ENCODE data around the gene CPEB2. TPM values are rescaled to one million over a fixed set of nuclear protein-coding genes. Genes with fewer than 3 reads are reported as not detected.
A peak's percentile ranks its signal among the peaks of the same experiment; 100 is the strongest.

Gene CPEB2
- total RNA-seq, 1 donor from 2014 or later, result 38.7 TPM

GRCh38 chr4:15110120-15110571, 107.9 kb downstream of the CPEB2 start:
- Mint-ChIP-seq H3K4me3 (ENCODE audit: unreplicated experiment) (no peak overlapping the region), H3K9me3 (ENCODE audit: low read depth) (no peaks in the 10 kb centered on the region), H3K4me1 (ENCODE audit: low read depth) (no peaks in the 10 kb centered on the region), H3K36me3 (ENCODE audit: low read depth) (no peaks in the 10 kb centered on the region), H3K27me3 (ENCODE audit: low read depth) (no peaks in the 10 kb centered on the region), H3K27ac (ENCODE audit: unreplicated experiment) (no peak overlapping the region)
- no peak for TF ChIP-seq CTCF (IDR thresholded peaks at IDR 0.05)
- DNase-seq (ENCODE audit: low spot score), result no peak

GRCh38 chr4:15116509-15117079, 114.3 kb downstream of the CPEB2 start:
- H3K36me3 Mint-ChIP-seq (ENCODE audit: low read depth), result no peaks in the 10 kb centered on the region
- no peak overlapping the region for H3K4me3 Mint-ChIP-seq (ENCODE audit: unreplicated experiment)
- no peaks in the 10 kb centered on the region for H3K27me3 Mint-ChIP-seq (ENCODE audit: low read depth)
- peaks cover 20% of the 10 kb centered on the region for H3K4me1 Mint-ChIP-seq (ENCODE audit: low read depth)
- H3K27ac Mint-ChIP-seq (ENCODE audit: unreplicated experiment), result no peak overlapping the region
- H3K9me3 Mint-ChIP-seq (ENCODE audit: low read depth), result peaks cover 6% of the 10 kb centered on the region
- DNase-seq (ENCODE audit: low spot score), result no peak
- TF ChIP-seq CTCF (IDR thresholded peaks at IDR 0.05), result no peak

- no peaks in the 10 kb centered on the region for H3K36me3 Mint-ChIP-seq (ENCODE audit: low read depth)
- H3K4me1 Mint-ChIP-seq (ENCODE audit: low read depth), result peaks cover 20% of the 10 kb centered on the region
- DNase-seq (ENCODE audit: low spot score), result no peak
- H3K4me3 Mint-ChIP-seq (ENCODE audit: unreplicated experiment), result no peak overlapping the region
- TF ChIP-seq CTCF (IDR thresholded peaks at IDR 0.05), result no peak
- H3K9me3 Mint-ChIP-seq (ENCODE audit: low read depth), result peaks cover 6% of the 10 kb centered on the region
- no peaks in the 10 kb centered on the region for H3K27me3 Mint-ChIP-seq (ENCODE audit: low read depth)
- no peak overlapping the region for H3K27ac Mint-ChIP-seq (ENCODE audit: unreplicated experiment)
Measured at GRCh38 chr4:15117270-15117946, 115.1 kb downstream of the CPEB2 start.

GRCh38 chr4:15118292-15118691, 116.0 kb downstream of the CPEB2 start:
- Mint-ChIP-seq H3K27ac (ENCODE audit: unreplicated experiment) (peak overlapping the region; percentile 28), H3K4me3 (ENCODE audit: unreplicated experiment) (no peak overlapping the region), H3K36me3 (ENCODE audit: low read depth) (no peaks in the 10 kb centered on the region), H3K4me1 (ENCODE audit: low read depth) (peaks cover 20% of the 10 kb centered on the region), H3K27me3 (ENCODE audit: low read depth) (no peaks in the 10 kb centered on the region), H3K9me3 (ENCODE audit: low read depth) (peaks cover 6% of the 10 kb centered on the region)
- no peak for DNase-seq (ENCODE audit: low spot score)
- no peak for TF ChIP-seq CTCF (IDR thresholded peaks at IDR 0.05)
